Ovary (tissue), 3 donors: ENCODE results near the gene NOC3L.

Experiments
- POLR2A ChIP-seq: fragments of 450-650 bp; IDR thresholded peaks from one replicate; pipeline ENCODE4 v1.6.1; 2017; ENCODE audit warnings: antibody characterized with exemption, mild to moderate bottlenecking, moderate library complexity
- TF ChIP-seq, protein P1 (sequence below), 3 donors: fragments of 450-650 bp in 2 of 3; fragments of 200-600 bp in 1 of 3; IDR thresholded peaks; one replicate each; pipeline versions ENCODE4 v1.5.1 to v1.8.0; 2016 to 2022; ENCODE audit warnings: antibody characterized with exemption in 3 of 3, mild to moderate bottlenecking in 1 of 3
- donor health status: DM: no; HTN: no; CAD: no.

GRCh38 chr10:94316560-94316959 lies 46.2 kb downstream of the NOC3L start:
- TF ChIP-seq, protein P1, sequence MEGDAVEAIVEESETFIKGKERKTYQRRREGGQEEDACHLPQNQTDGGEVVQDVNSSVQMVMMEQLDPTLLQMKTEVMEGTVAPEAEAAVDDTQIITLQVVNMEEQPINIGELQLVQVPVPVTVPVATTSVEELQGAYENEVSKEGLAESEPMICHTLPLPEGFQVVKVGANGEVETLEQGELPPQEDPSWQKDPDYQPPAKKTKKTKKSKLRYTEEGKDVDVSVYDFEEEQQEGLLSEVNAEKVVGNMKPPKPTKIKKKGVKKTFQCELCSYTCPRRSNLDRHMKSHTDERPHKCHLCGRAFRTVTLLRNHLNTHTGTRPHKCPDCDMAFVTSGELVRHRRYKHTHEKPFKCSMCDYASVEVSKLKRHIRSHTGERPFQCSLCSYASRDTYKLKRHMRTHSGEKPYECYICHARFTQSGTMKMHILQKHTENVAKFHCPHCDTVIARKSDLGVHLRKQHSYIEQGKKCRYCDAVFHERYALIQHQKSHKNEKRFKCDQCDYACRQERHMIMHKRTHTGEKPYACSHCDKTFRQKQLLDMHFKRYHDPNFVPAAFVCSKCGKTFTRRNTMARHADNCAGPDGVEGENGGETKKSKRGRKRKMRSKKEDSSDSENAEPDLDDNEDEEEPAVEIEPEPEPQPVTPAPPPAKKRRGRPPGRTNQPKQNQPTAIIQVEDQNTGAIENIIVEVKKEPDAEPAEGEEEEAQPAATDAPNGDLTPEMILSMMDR (IDR thresholded peaks at IDR 0.05): no peak
- TF ChIP-seq POLR2A: no peak
